Mucosa of stomach (tissue), 1 donor: ENCODE measurements around the gene ADARB2.

Experiments
- H3K27me3 ChIP-seq: one replicate; pipeline ENCODE4 v1.7.0; 2013; ENCODE audit warnings: mild to moderate bottlenecking, low read length; ENCODE audit not compliant: control insufficient read depth, insufficient read depth
- H3K36me3 ChIP-seq: one replicate; pipeline ENCODE4 v1.7.0; 2013; ENCODE audit warnings: low read length; ENCODE audit not compliant: control insufficient read depth, insufficient read depth
- H3K4me1 ChIP-seq: one replicate; pipeline ENCODE4 v1.7.0; 2013; ENCODE audit warnings: mild to moderate bottlenecking, low read length; ENCODE audit not compliant: control insufficient read depth, insufficient read depth
- H3K4me3 ChIP-seq: one replicate; pipeline ENCODE4 v1.7.0; 2013; ENCODE audit warnings: low read length
- H3K9ac ChIP-seq: one replicate; pipeline ENCODE4 v1.7.0; 2013; ENCODE audit warnings: mild to moderate bottlenecking, low read length, moderate library complexity
- H3K9me3 ChIP-seq: one replicate; pipeline ENCODE4 v1.7.0; 2013; ENCODE audit warnings: mild to moderate bottlenecking, low read length, moderate library complexity; ENCODE audit not compliant: control insufficient read depth
- donor health status: Pancreatic carcinoma.

Gene ADARB2

DNA sequence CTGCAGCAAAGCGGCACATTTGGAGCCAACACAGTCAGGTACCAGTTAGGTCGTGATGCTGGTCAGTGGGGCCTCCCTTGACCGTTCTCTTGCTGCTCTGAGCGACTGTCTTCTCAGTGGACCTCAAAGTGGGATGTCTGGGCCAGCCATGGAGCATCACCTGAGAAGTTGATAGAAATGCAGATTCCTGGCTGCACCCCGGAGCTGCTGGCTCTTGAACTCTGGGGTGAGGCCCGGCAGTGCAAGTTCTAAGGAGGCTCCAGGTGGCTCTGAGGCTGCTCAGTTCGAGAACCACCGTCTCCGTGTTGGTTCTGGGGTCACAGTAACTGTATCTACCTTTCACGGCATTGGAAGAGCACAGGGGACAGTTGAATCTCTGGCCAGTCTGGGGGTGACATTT lies 533.6 kb downstream of the ADARB2 start:
- Histone ChIP-seq H3K9ac (no peak overlapping the region), H3K9me3 (no peaks in the 10 kb centered on the region), H3K27me3 (no peaks in the 10 kb centered on the region), H3K4me3 (no peak overlapping the region), H3K36me3 (no peaks in the 10 kb centered on the region), H3K4me1 (no peaks in the 10 kb centered on the region)

DNA sequence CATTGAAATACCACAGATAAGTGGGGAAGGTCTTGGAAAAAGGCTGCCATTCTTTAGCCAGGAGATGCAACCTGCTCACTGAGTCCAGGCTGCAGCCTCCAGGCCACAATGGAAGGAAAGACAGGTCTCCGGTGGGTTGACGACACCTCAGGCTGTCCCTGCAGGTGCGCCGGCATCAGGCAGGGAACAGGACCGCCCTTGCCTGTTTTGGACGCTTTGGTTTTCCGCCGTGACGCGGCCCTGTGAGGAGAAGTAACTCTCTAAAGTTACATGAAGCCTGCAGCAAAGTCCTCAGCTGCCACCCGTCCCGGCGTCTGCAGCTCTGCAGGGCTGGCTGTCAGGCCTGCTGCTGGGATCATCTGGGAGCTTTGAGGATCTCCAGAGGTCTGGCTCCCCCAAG lies 534.1 kb downstream of the ADARB2 start:
- H3K36me3 ChIP-seq: no peaks in the 10 kb centered on the region

DNA sequence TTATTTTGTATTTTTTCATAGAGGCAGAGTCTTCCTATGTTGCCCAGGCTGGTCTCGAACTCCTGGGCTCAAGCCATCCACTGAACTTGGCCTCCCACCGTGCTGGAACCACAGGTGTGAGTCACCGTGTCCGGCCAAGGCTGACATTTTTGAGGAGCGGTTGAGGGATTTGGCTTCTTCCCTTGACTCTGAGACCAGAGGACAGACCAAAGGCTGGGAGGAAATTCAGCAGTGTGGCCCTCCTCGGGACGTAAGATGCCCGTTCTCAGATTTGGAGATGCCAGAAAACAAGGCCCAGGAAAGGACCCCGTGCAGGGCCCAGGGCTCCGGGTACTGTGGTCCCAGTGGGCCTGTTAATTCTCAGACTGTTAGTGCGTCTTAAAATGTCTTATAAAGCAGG lies 535.0 kb downstream of the ADARB2 start:
- Histone ChIP-seq H3K4me3 (no peak overlapping the region), H3K36me3 (no peaks in the 10 kb centered on the region), H3K9ac (no peak overlapping the region), H3K4me1 (no peaks in the 10 kb centered on the region), H3K27me3 (no peaks in the 10 kb centered on the region), H3K9me3 (no peaks in the 10 kb centered on the region)

More for the DNA sequence above, 534.1 kb downstream of the ADARB2 start:
- no peaks in the 10 kb centered on the region for H3K27me3 ChIP-seq
- H3K9ac ChIP-seq: no peak overlapping the region
- no peaks in the 10 kb centered on the region for H3K4me1 ChIP-seq
- no peaks in the 10 kb centered on the region for H3K9me3 ChIP-seq
- no peak overlapping the region for H3K4me3 ChIP-seq

DNA sequence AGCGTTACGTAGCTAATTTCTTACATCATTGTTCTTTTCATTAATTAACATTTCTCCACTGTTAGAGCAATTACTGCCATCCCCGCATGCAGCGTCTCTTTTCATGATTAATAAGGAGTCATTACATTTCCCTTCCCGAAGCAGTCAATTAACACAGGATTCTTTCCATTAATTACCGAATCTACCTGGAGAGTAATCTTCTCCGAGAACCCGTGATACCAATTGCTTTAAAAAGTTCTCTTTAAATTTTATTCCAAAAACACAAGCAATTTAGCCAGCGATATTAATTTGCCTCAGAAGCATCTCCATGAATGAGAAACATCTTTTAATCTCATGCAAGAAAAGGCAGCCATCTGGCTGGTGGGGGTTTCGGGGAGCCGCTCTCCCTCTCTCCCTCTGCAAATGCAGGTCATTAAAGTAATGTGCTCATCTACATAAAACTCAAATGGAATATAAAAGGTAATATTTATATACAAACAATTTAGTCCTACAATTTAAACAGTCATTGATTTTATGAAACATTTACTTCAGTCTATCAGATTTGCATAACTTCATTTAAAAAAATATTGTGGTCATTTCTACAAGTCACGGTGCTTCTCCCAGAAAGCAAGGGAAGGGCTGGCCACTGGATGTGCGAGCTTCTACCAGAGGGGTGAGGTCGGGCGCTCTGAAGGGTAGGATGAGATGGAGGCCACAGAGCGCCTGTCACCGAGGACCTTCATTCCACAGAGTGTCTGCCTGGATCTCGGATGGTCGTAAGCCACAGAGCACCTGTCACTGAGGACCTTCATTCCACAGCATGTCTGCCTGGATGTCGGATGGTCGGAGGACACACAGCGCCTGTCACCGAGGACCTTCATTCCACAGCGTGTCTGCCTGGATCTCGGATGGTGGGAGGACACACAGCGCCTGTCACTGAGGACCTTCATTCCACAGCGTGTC lies 536.2 kb downstream of the ADARB2 start:
- H3K4me3 ChIP-seq: no peak overlapping the region
- H3K36me3 ChIP-seq: no peaks in the 10 kb centered on the region
- no peaks in the 10 kb centered on the region for H3K9me3 ChIP-seq
- H3K27me3 ChIP-seq: no peaks in the 10 kb centered on the region
- H3K4me1 ChIP-seq: no peaks in the 10 kb centered on the region
- no peak overlapping the region for H3K9ac ChIP-seq

DNA sequence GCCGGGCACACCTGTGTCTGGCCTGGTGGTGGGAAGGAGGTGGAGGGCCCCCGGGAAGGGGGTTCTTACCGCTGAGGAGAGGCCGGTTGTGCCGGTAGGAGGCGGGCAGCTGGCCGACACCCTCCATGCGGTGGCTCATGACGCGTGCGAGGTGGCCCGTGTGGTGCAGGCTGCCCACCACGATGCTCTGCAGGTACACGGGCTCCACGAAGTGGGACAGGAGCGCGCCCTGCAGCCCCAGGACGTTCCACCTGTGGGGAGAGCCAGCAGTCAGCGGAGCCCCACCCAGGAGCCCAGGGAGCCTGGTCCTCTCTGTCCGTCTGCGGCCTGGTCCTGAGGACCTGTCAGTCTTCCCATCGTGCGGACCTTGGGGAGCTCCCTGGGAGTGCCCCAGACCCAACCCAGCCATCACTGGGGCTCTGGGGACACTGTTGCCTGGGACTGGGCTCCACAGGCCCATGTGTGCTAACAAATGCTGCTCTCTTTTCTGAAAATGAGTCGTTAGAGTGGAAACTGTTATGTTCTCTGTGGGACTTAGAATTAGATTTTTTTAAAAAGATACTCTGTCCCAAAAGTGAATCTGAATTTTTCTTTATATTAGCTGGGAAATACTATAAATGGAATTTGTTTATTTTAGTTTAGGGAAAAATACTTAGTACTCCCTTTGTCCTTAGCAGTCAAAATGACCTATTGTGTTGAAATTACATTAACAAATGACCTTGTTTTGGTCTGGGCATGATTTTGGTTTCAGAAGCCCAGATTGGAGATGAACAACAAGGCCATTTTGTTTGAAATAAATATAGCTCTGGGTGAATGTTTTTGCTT lies 537.2 kb downstream of the ADARB2 start:
- Histone ChIP-seq H3K9me3 (no peaks in the 10 kb centered on the region), H3K27me3 (no peaks in the 10 kb centered on the region), H3K4me1 (no peaks in the 10 kb centered on the region), H3K4me3 (no peak overlapping the region), H3K9ac (no peak overlapping the region), H3K36me3 (no peaks in the 10 kb centered on the region)

DNA sequence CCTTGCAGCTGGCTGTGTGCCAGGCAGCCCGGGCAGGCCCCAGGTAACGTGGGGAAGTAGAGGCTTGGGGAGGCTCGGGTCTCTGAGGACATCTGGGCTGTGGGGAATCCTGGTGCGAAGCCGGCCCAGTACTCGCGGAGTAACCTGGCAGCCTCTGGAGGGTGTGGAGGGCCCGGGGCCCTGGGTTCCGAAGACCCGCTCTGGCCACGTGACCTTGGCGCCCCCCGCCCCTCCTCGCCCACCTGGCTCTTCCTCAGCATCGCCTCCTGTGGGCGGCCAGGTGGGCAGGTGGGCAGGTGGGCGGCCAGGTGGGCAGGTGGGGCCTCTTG lies 538.0 kb downstream of the ADARB2 start:
- Histone ChIP-seq H3K36me3 (no peaks in the 10 kb centered on the region), H3K9me3 (no peaks in the 10 kb centered on the region), H3K4me1 (no peaks in the 10 kb centered on the region), H3K27me3 (no peaks in the 10 kb centered on the region), H3K4me3 (no peak overlapping the region), H3K9ac (no peak overlapping the region)

DNA sequence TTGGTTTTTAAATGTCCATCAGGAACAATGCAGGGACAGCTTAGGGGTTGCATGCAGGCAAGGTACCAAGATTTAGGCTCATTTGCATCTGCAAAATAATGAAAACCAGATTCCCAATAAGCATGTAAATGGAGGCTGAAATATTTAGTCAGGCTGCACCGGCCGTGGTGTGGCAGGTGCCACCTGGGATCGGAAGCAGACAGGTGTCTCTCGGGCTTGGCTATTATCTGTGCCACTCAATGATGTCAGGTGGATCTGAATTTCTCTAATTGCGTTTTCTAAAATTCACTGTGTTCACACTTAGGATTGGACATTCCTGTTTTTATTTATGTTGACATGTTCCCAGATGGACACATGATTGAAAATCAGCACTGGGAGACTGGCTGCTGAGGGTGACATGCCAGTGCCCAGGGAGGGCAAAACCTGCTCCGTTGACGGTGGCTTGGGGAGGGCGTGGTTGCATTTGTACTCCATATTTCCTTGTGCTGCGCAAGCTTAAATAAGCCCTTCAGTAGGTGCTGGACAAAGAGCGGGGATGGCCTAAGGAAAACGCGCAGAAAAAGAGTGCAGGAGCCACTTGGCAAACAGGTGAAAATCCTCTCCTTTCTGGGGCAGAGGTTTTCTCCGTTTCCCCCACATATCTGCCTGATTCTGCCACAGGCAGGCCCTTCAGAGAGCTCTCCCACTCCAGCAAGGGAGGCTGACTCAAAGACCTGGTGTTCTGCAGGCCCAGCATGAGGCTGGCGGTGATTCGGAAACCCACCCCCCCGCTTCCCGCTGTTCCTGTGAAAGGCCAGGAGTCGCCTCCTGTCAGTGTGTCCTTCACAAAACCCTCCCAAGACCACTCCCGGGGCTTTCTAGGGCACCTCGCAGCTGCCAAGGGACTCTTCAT lies 538.6 kb downstream of the ADARB2 start:
- no peaks in the 10 kb centered on the region for H3K4me1 ChIP-seq
- H3K4me3 ChIP-seq: no peak overlapping the region
- H3K27me3 ChIP-seq: no peaks in the 10 kb centered on the region
- no peak overlapping the region for H3K9ac ChIP-seq
- no peaks in the 10 kb centered on the region for H3K9me3 ChIP-seq
- no peaks in the 10 kb centered on the region for H3K36me3 ChIP-seq

DNA sequence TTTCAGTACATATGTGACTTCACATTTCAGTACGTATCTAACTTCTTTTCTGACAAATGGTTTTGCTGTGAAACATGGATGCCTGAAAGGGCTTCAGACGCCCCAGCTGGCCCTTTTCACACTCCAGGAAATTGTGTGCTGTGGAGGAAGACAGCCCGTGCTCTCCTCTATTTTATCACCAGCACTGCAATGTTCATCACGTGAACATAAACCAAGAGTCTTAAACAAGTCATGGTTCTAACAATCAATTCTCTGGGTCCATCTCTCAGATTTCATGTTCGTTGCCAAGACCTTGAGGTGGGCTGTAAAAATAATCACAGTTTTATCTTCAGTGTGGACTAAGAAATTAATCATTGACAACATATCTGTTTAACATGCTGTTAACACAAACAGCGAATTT lies 539.9 kb downstream of the ADARB2 start:
- Histone ChIP-seq H3K4me1 (no peaks in the 10 kb centered on the region), H3K9ac (no peak overlapping the region), H3K27me3 (no peaks in the 10 kb centered on the region), H3K9me3 (no peaks in the 10 kb centered on the region), H3K36me3 (no peaks in the 10 kb centered on the region), H3K4me3 (no peak overlapping the region)

DNA sequence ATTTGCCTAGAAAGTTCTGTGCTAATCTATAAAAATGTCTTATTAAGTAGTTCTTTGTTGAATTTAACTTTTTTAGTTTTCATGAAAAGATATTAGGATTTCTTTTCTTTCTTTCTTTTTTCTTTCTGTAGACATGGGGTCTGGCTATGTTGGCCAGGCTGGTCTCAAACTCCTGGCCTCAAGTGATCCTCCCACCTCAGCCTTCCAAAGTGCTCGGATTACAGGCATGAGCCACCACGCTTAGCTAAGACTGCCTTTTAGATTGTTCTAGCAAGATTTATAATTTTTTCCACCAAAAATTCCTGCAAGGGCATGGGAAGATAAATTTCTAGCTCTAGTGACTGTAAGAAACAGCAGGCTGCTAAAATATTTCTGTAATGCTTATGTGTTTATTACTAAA lies 540.7 kb downstream of the ADARB2 start:
- Histone ChIP-seq H3K27me3 (no peaks in the 10 kb centered on the region), H3K9me3 (no peaks in the 10 kb centered on the region), H3K36me3 (no peaks in the 10 kb centered on the region), H3K4me3 (no peak overlapping the region), H3K9ac (no peak overlapping the region), H3K4me1 (no peaks in the 10 kb centered on the region)

DNA sequence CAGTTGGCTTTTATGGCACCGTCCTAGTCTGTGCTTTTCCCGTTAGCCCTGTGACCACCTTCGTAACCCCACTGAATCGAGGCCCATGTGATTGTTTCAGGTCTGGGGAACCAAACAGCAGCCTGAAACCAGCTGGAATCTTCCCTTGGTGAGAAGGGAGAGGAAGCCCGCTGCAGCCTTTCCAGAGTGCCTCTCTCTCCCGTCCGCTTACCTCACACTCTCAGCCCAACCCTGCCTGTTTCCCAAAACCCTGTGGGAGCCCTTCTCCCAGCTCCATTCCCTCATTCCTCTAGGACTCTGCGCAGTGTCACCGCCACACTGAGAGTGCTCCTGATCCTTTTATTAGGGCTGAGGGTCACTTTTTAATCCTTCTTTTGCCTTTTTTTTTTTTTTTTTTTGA lies 541.5 kb downstream of the ADARB2 start:
- Histone ChIP-seq H3K27me3 (no peaks in the 10 kb centered on the region), H3K4me3 (no peak overlapping the region), H3K9ac (no peak overlapping the region), H3K9me3 (no peaks in the 10 kb centered on the region), H3K36me3 (no peaks in the 10 kb centered on the region), H3K4me1 (no peaks in the 10 kb centered on the region)

DNA sequence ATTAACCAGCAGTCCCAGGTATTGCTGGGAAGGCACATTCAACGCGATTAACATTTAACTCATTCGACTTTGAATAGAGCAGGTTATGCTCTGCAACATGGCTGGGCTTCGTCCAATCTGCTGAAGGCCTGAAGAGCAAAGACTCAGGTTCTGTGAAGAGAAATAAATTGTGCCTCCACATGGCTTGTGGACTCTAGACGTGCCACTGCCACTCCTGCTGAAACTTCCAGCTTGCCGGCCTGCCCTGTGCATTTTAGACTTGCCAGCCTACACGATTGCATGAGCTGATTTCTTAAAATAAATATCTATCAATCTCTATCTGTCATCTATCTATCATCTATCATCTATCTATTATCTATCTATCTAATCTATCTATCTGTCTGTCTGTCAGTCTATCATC lies 543.2 kb downstream of the ADARB2 start:
- Histone ChIP-seq H3K9me3 (no peaks in the 10 kb centered on the region), H3K4me3 (no peak overlapping the region), H3K27me3 (no peaks in the 10 kb centered on the region), H3K36me3 (no peaks in the 10 kb centered on the region), H3K9ac (no peak overlapping the region), H3K4me1 (no peaks in the 10 kb centered on the region)
